ENCODE measurements around the gene NBAS.

Gene NBAS

DNA sequence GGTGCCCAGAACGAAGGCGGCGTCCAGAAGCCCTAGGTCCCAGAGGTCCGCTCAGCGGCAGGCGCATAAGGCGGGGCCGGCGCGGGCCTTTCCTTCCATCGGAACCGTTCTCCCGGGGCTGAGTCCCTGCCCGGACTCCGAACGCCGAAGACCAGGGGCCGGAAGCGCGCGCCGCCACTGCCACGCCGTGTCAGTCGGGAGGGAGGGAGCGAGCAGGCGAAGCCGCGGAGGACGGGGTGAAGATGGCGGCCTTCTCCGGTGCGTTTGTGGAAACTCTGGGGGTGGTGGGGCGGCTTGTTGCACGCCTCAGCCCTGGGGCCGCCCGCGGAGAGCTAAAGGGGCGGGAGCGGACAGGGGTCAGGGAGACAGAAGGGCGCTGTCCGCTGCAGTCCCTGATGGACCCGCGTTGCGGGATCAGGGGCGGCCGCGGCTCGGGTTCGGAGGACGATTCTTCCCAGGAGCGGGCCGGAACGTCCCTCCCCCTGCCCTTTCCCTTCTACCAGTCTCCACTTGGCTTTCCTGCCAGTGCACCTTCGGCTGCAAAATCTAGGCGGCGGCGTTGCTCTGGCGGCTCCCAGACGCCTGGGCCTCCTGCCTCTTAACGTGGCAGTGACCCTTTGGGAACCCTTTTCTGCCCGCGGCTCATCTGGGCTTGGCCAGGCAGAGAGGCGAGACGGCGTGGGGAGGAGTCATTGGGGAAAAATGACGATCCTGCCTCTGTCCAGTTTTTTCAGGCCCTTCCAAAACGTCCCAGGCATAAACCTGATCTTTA is 30.7 kb upstream of the NBAS start, which contains the start of gene DDX1:
DDX1 (plus strand) TSS at position 177 of the 772 bp plus-strand sequence; CDS start at position 243, 66 bp downstream.
- H3K27ac ChIP-seq, result peak within 1 kb of the TSS; percentile 84
- peak; percentile 41 for DNase-seq (ENCODE audit: low read depth, low spot score)

DNA sequence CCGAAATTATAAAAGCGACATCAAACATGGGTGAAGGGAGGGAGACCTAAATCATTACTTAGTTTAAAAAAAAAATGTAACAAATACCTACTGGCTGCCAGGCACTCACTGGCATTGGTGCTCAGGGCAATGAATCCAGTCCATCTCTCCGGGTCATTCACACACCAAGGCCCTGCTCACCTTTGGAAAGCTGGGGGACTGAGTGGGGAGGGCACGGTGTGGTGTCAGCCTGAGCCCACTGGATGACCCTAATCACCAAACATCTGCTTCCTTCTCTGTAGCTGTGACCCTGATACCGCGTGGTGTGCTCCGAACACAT is 30.2 kb upstream of the NBAS start:
- no peak for DNase-seq (ENCODE audit: low read depth, low spot score)
- H3K27ac ChIP-seq, result peak overlapping the region; percentile 84

DNA sequence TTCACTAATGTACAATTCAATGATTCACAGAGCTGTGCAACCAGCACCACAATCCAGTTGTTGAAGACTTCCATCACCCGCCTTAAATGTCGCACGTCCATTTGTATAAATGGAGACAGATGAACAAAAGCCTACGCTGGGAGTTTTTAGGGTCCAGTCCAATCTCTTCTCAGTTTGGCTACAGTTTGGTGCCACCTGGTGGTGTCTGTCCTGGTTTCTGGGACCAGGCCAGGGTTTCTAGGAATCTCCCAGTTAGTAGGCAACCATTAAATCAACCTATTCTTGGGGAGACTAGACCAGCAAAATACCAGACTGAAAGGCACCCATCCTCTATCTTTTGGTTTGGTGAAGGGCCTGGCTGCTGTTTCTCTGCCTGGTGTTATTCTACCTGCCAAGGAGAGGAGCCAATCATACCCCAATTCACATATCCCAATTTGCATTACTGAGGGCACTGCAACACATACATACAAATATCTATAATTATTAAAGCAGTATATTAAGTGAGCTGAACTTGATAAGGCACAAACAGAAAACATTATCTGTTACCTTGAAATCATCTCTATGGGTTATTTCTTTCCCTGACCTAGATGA is 27.3 kb upstream of the NBAS start:
- no peak for DNase-seq (ENCODE audit: low read depth, low spot score)
- H3K27ac ChIP-seq, result no peak overlapping the region

DNA sequence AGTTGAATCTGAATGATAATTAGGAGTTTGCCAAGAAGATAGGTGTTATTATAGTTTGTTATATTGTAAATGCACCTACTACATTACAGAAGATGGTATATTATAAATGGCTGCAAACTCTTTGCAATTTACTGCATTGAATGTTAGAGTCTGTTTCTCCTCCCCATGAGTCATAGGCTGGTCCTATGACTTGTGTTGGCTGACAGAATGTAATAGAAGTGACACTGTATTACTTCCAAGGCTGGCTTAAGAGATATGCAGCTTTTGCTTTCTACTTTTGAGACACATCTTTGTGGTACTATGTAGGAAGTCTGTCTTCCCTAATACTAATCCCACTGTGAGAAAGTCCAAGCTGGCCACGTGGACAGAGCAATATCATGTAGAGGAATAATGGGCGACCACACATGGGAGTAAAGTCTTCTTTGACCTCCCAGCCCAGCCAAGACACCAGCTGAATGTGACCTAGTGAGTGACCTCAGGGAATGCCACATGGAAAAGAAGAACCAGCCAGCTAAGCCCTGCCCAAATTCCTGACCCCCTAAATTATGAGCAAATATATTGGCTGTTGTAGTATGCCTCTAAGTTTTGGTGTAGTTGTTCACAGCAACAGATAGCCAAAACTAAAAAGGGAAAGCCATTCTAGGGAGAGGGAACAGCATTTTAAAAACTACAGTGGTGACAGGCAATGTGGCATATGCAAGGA is 23.8 kb upstream of the NBAS start:
- no peak for DNase-seq (ENCODE audit: low read depth, low spot score)
- H3K27ac ChIP-seq, result no peak overlapping the region

DNA sequence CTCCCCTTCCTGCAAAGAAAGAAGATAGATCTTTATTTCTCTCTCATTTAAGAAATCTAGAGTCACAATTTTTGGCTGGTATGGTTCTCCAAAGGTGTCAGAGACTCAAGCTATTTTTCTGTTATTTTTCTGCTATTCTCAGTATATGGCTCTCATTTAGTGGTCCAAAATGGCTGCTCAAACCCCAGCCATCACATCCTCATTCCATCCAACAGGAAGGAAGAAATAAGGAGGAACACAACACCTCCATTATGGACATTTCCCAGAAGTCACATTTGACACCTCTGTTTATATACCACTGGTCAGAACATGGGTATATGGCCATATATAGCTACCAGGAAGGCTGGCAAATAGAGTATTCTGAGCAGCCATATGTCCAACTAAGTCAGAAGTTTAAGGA is 23.2 kb upstream of the NBAS start:
- no peak overlapping the region for H3K27ac ChIP-seq
- DNase-seq (ENCODE audit: low read depth, low spot score), result no peak

DNA sequence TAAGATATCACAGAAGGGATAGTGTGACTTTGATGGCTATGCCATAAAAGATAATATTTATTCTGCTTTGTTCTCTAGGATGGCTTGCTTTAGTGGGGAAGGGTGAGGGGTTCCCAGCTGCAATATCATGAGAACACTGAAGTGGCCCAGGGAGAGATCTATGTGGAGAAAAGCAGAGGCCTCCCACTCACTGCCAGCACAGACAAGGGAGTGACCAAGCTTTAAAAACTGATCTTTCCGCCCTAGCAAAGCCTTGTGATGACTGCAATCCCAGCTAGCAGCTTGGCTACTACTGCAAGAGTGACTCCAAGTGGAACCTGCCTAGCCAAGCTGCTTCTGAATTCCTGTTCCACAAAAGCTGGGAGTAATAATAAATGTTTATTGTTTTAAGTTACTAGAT is 22.7 kb upstream of the NBAS start:
- no peak overlapping the region for H3K27ac ChIP-seq
- no peak for DNase-seq (ENCODE audit: low read depth, low spot score)

DNA sequence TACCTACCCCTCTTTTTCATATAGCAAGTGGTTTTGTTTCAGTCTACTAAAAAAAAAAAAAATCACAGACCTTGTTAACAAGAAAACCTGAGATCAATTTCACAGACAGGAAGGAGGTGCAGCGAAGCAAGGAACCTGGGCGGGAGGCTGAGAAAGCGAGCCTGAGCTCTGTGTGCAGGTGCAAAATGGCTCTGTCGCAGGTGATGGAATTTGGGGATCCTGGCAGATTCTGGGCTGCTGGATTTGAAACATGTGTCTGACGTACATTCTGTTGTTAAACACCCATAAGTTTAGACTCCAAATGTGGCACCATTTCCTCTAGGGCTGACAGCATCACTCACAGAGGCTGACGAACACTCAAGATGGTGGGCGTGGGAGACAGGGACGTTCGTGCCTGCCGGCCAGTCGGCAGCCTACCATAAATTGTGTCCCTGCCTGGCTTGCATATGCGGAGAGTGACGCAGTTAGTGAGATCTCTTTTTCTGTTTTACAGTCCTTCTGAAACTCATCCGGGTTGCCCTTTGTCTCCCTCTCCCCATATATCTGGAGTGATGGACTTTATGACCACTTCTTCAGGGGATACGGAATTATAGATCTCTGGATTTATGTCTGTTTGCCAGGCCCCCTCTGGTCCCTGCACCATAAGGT is 21.7 kb upstream of the NBAS start:
- no peak for DNase-seq (ENCODE audit: low read depth, low spot score)
- no peak overlapping the region for H3K27ac ChIP-seq

DNA sequence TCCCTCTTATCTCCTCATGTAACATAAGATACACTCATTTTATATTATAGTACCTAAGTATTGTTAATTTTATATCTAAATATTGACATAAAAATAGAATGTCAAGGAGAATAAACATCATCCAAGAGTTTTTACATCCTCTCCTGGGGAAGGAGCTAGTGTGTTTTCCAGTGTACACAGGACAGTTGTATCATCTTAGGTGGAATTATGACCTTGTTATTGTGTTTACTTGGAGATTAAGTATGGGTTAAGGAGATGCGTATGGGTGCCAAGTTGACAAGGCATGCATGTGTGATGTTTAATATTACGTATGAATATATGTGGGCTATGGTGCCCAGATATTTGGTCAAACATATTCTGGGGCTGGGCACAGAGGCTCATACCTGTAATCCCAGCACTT is 19.3 kb upstream of the NBAS start:
- no peak for DNase-seq (ENCODE audit: low read depth, low spot score)
- H3K27ac ChIP-seq, result no peak overlapping the region

DNA sequence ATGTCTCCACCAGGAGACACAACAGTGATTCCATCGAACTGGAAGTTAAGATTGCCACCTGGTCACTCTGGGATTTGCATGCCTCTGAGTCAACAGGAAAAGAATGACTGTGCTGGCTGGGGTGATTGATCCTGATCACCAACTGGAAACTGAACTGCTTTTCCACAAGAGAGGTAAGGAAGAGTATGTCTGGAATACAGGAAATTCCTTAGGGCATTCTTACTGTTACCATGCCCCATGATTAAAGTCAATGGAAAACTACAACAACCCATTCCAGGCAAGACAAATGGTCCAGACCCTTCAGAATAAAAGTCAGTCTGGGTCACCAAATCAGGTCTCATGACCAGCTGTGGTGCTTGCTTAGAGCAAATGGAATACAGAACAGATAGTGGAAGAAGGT is 18.5 kb upstream of the NBAS start:
- DNase-seq (ENCODE audit: low read depth, low spot score), result no peak

DNA sequence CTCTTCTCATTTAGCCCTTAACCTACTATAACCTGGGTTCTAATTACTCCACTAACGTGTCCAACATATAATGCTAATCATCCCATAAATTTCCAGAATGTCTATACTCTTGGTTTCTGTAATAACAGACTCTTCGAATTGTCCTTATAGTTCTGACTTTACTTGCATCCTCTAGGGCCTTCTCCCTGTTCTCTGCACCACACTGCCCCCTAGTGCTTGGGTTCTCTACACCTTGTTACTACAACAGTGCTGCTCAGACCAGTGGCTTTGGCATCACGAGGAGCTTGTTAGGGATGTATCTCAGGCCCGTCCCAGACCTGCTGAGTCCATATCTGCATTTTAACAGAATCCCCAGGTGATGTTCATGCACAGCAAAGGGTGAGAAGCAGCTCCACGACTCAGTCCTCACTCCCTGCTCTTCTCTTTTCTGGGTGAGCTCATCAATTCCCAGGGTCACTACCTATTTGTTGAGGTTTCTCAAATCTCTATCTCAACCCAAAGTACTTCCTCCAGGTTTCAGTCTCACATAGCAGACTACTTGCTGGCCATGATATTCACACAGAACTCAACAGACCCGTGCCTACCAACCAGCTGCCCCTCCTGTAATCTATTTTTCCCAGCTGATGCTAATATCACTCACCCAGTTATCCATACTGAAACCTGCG is 16.1 kb upstream of the NBAS start:
- DNase-seq (ENCODE audit: low read depth, low spot score), result no peak

More for the DNA sequence above, 18.5 kb upstream of the NBAS start:
- no peak overlapping the region for H3K27ac ChIP-seq

DNA sequence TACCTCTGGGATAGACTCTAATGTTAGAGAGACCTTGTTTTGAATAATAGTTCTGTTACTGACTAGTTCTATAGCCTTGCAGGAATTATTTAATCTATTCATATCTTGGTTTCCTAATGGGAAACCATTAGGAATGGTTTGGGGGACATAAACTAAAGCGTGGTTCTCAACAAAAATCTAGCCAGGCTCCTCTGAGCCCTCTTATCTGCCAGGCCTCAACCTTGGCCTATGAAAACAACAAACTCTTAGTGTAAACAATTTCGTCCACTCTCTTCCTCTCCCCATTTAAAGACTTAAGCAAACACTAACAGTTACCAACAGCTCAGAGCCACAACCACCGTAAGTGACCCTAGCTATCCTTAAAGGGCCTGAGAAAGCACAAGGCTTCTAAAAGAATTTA is 10.6 kb upstream of the NBAS start:
- no peak for DNase-seq (ENCODE audit: low read depth, low spot score)
- H3K27ac ChIP-seq, result no peak overlapping the region

More for the DNA sequence above, 16.1 kb upstream of the NBAS start:
- H3K27ac ChIP-seq, result no peak overlapping the region

DNA sequence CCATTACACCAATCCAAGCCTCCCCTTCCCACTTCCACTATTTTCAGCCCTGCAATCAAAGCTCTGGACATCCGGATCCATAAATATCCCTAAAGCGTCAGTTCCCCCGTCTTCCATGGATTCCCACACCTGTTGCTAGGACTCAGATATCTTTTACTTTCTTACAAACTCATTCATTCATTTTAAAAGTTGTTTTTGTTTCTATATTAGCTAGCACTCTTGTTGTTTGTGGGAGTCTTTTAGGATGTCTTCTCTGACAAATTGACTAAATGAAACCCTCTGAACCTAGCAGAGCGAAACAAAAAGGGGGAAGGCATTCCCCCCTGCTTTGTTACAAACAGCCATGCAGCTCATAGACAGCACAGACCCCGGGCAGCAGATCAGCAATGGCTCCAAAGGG is 9.0 kb upstream of the NBAS start:
- DNase-seq (ENCODE audit: low read depth, low spot score), result no peak
- H3K27ac ChIP-seq, result no peak overlapping the region

DNA sequence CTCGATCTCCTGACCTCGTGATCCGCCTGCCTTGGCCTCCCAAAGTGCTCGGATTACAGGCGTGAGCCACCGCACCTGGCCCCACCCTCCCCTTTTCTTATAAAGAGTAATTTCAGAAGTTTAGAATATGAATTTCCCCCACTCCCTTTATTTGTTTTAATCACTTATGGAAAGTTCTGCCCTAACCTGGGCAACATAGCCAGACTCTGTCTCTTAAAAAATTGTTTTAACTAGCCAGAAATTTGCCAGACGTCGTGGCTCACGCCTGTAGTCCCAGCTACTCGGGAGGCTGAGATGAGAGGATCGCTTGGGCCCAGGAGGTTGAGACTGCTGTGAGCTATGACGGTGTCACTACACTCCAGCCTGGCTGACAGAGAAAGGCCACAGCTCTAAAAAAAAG is 7.7 kb upstream of the NBAS start:
- no peak overlapping the region for H3K27ac ChIP-seq
- no peak for DNase-seq (ENCODE audit: low read depth, low spot score)

DNA sequence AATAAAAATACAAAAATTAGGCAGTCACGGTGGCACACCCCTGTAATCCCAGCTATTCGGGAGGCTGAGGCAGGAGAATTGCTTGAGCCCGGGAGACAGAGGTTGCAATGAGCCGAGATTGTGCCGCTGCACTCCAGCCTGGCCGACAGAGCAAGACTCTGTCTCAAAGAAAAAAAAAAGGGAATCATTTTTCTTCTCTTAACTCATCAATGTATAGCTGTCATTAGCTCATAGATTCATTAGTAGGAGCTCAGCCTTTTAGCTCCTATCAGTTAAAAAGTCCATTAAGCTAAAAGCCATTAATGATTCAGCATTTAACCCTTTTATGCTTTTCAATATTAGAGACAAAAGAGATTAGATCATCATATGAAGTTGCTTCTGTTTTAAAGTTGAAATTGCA is 5.8 kb upstream of the NBAS start:
- no peak overlapping the region for H3K27ac ChIP-seq
- no peak for DNase-seq (ENCODE audit: low read depth, low spot score)

DNA sequence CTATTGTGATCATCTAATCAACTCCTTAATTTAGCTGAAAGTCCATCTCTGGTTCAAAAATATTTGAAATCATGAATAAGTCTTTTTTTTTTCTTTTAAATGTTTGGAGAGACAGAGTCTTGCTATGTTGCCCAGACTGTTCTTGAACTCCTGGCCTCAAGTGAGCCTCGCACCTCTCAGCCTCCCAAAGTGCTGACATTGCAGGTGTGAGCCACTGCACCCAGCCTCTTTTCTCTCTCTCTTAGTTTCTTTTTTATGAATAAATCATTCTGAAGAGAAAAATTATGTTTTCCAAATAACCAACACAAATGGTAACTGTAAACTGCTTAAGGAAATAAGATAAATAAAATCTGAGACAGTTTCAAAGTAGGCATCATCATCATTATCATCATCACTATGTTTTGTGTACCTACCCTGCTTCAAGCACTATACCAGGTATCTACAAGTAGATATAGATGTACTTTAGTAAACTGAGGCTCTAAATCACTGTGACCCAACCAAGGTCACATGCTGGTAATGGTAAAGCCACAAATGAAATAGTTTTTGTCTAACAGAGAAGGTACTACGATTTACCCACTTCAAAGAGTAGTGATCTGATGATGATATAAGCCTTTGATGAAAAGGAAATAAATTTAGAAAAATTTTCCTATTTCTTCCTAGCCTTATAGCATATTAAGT is 5.0 kb upstream of the NBAS start:
- DNase-seq (ENCODE audit: low read depth, low spot score), result no peak
- no peak overlapping the region for H3K27ac ChIP-seq

DNA sequence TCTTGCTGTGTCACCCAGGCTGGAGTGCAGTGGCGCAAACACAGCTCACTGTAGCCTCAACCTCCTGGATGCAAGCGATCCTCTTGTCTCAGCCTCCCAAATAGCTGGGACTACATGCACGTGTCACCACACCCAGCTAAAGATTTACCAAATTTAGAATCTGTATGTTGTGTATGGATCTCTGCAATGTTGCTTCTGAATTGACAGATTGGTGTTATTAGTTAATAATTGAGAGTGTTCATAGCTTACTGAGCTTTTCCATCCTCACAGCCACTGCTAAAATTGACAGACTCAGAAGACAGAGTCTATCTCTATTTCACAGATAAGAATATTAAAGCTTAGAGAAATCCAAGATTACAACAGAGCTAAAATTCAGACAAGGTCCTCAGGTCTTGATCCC is 4.3 kb upstream of the NBAS start:
- no peak for DNase-seq (ENCODE audit: low read depth, low spot score)
- no peak overlapping the region for H3K27ac ChIP-seq

DNA sequence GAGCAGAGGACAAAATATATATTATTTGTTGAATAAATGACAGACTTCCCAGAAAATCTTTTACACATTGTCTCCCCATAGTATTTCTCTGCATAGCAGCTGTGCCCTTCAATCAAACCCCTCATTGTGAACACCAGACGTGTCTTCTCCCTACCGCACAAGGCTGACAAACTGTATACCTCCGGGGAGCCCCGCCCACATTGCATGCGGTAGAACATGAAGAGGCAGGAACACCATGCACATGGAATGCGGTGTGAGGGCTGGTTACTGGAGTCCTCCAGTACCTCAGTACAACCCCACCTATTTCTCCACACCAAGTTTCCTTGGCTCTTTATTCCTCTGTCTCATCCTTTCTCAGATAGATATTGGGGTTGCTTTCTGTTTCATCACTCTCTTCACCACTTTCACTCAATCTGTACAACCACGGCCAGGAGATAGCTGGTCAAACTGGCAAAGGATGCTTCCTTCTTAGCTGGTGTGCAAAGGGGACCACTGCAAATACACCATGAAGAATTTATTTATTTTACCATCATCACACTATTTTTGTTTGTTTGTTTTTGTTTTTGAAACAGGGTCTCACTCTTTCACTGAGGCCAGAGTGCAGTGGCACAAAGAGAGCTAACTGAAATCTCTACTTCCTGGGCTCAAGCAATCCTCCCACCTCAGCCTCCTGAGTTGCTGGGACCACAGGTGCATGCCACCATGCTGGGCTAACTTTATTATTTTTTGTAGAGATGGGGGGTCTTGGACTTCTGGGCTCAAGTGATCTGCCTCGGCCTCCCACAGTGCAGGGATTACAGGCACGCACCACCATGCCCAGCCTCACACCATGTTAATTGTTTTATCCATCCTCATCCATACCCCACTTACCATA is 2.3 kb upstream of the NBAS start:
- DNase-seq (ENCODE audit: low read depth, low spot score), result no peak
- no peak overlapping the region for H3K27ac ChIP-seq

DNA sequence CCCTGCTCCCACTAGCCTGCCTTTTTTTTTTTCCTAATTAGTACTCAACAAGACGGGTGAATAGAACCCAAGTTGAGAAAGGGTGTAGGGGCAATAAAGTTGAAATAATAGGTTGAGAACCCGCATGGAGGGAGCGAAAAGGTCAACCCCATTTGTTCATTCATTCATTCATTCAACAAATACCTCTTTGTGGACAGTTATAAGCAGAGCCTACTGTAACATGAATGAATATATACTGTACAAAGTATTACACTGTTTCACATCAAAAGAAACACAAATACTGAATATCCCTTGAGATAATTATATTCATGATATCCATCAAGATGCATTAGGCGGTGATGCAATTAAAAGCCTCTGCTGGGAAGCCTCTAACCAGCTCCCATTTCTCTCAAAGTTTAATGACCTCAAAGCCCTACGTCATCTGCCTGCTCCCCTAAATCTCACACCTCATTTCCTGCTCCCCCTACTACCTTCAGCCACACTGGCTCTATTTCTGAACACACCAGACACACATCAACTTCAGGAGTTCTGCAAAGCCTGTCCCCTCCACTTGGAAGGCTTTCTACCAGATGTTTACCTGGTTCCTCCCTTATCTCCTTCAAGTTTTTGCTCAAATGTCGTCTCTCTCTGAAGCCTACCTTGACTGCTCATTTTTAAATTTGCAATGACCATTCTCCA is 1.4 kb upstream of the NBAS start:
- no peak for DNase-seq (ENCODE audit: low read depth, low spot score)
- H3K27ac ChIP-seq, result no peak overlapping the region
